Measurements from ENCODE around the gene SPDYE2.
"Not testable (repeated sequence)": the region's sequence is repeated elsewhere in the genome, so short reads cannot be mapped to it uniquely, and the experiment has no call there.

GRCh38 chr7:102542771-102543170, 8.3 kb upstream of the SPDYE2 start:
- not testable (repeated sequence) for TF ChIP-seq POLR2A (IDR thresholded peaks at IDR 0.05; ENCODE audit: low read depth, low read length); CTCF (IDR thresholded peaks at IDR 0.05; ENCODE audit: extremely low read depth in 1 of 2, insufficient read depth in 1 of 2, low read depth in 1 of 2, low read length in 2 of 2); JUN (IDR thresholded peaks at IDR 0.05; ENCODE audit: borderline replicate concordance, insufficient read depth, insufficient read length, low read depth); EZH2 (IDR thresholded peaks at IDR 0.05; ENCODE audit: borderline replicate concordance, low read depth, low read length, severe bottlenecking); POLR2AphosphoS5 (IDR thresholded peaks at IDR 0.05; ENCODE audit: insufficient read depth, low read depth, low read length); MAX (IDR thresholded peaks at IDR 0.05; ENCODE audit: insufficient read depth, insufficient read length); FOS (IDR thresholded peaks at IDR 0.05; ENCODE audit: borderline replicate concordance, insufficient read depth, low read length); GATA2 (IDR thresholded peaks at IDR 0.05; ENCODE audit: insufficient read depth, insufficient read length, low read depth, low read length)

Measured in endothelial cell of umbilical vein (primary cell).